ENCODE results near the gene CMTR2. TPM values are rescaled to one million over a fixed set of nuclear protein-coding genes. Genes with fewer than 3 reads are reported as not detected.

The CMTR2 gene
- total and polyA plus RNA-seq, 4 donors: 8.8 to 35.7 (median 14.0) TPM

GRCh38 chr16:71249399-71249798 lies 39.8 kb downstream of the CMTR2 start:
- no peak overlapping the region for H3K9ac ChIP-seq (ENCODE audit: insufficient read depth in 1 of 2, low read length in 2 of 2)
- 11 to 23% methylated on average over 1 of the region's 1 CpG for WGBS, 2 donors

DNA sequence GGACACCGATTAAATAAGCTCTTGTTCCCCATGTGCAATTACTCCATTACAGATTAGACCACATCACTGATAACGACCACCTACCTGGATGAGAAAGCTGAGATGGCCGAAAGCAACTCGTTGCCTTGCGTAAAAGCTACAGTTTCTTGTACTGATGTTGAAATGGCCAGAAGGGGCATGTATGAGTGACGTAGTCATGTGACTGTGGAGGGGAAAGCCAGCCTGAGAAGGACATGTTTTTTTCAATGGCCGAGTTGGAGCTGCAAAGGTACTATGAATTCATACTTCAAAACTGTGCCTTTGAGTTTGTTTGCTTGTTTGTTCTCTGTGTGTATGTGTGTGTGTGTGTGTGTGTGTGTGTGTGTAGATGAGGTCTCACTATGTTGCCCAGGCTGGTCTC lies 41.7 kb downstream of the CMTR2 start:
- 88 to 92% methylated on average over 7 of the region's 7 CpGs for WGBS, 2 donors

More at GRCh38 chr16:71249399-71249798, 39.8 kb downstream of the CMTR2 start:
- DNase-seq: no peak
- Histone ChIP-seq H3K27ac (ENCODE audit: low read depth in 1 of 2, low read length in 1 of 2) (no peak overlapping the region), H3K4me1 (ENCODE audit: control insufficient read depth in 5 of 5, insufficient read depth in 5 of 5, low read length in 5 of 5) (no peaks in the 10 kb centered on the region), H3K9me3 (ENCODE audit: control insufficient read depth in 4 of 4, insufficient read depth in 3 of 4, low read length in 3 of 4) (no peaks in the 10 kb centered on the region), H3K27me3 (ENCODE audit: control insufficient read depth in 3 of 3, insufficient read depth in 3 of 3, low read length in 2 of 3) (no peaks in the 10 kb centered on the region), H3K4me3 (no peak overlapping the region), H3K36me3 (ENCODE audit: control insufficient read depth in 4 of 4, insufficient read depth in 4 of 4, low read length in 4 of 4) (no peaks in the 10 kb centered on the region)
- TF ChIP-seq, protein P1, sequence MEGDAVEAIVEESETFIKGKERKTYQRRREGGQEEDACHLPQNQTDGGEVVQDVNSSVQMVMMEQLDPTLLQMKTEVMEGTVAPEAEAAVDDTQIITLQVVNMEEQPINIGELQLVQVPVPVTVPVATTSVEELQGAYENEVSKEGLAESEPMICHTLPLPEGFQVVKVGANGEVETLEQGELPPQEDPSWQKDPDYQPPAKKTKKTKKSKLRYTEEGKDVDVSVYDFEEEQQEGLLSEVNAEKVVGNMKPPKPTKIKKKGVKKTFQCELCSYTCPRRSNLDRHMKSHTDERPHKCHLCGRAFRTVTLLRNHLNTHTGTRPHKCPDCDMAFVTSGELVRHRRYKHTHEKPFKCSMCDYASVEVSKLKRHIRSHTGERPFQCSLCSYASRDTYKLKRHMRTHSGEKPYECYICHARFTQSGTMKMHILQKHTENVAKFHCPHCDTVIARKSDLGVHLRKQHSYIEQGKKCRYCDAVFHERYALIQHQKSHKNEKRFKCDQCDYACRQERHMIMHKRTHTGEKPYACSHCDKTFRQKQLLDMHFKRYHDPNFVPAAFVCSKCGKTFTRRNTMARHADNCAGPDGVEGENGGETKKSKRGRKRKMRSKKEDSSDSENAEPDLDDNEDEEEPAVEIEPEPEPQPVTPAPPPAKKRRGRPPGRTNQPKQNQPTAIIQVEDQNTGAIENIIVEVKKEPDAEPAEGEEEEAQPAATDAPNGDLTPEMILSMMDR (IDR thresholded peaks at IDR 0.05; ENCODE audit: control extremely low read depth, extremely low read depth): no peak
- no peak for ATAC-seq (ENCODE audit: insufficient read depth, low FRiP score)

GRCh38 chr16:71246309-71246708 lies 42.9 kb downstream of the CMTR2 start:
- Histone ChIP-seq H3K27me3 (ENCODE audit: control insufficient read depth in 3 of 3, insufficient read depth in 3 of 3, low read length in 2 of 3) (no peaks in the 10 kb centered on the region), H3K36me3 (ENCODE audit: control insufficient read depth in 4 of 4, insufficient read depth in 4 of 4, low read length in 4 of 4) (no peaks in the 10 kb centered on the region), H3K9me3 (ENCODE audit: control insufficient read depth in 4 of 4, insufficient read depth in 3 of 4, low read length in 3 of 4) (no peaks in the 10 kb centered on the region), H3K27ac (ENCODE audit: low read depth in 1 of 2, low read length in 1 of 2) (no peak overlapping the region), H3K9ac (ENCODE audit: insufficient read depth in 1 of 2, low read length in 2 of 2) (no peak overlapping the region), H3K4me1 (ENCODE audit: control insufficient read depth in 5 of 5, insufficient read depth in 5 of 5, low read length in 5 of 5) (no peaks in the 10 kb centered on the region), H3K4me3 (no peak overlapping the region)
- ATAC-seq (ENCODE audit: insufficient read depth, low FRiP score) (no peak), DNase-seq (no peak)
- TF ChIP-seq, protein P1 (IDR thresholded peaks at IDR 0.05; ENCODE audit: control extremely low read depth, extremely low read depth): no peak

More for the DNA sequence above, 41.7 kb downstream of the CMTR2 start:
- no peaks in the 10 kb centered on the region for H3K36me3 ChIP-seq (ENCODE audit: control insufficient read depth in 4 of 4, insufficient read depth in 4 of 4, low read length in 4 of 4)
- no peak overlapping the region for H3K4me3 ChIP-seq
- ATAC-seq (ENCODE audit: insufficient read depth, low FRiP score): no peak
- TF ChIP-seq, protein P1 (IDR thresholded peaks at IDR 0.05; ENCODE audit: control extremely low read depth, extremely low read depth): no peak
- no peaks in the 10 kb centered on the region for H3K4me1 ChIP-seq (ENCODE audit: control insufficient read depth in 5 of 5, insufficient read depth in 5 of 5, low read length in 5 of 5)
- DNase-seq: no peak
- H3K9me3 ChIP-seq (ENCODE audit: control insufficient read depth in 4 of 4, insufficient read depth in 3 of 4, low read length in 3 of 4): no peaks in the 10 kb centered on the region
- no peaks in the 10 kb centered on the region for H3K27me3 ChIP-seq (ENCODE audit: control insufficient read depth in 3 of 3, insufficient read depth in 3 of 3, low read length in 2 of 3)
- no peak overlapping the region for H3K27ac ChIP-seq (ENCODE audit: low read depth in 1 of 2, low read length in 1 of 2)
- no peak overlapping the region for H3K9ac ChIP-seq (ENCODE audit: insufficient read depth in 1 of 2, low read length in 2 of 2)

DNA sequence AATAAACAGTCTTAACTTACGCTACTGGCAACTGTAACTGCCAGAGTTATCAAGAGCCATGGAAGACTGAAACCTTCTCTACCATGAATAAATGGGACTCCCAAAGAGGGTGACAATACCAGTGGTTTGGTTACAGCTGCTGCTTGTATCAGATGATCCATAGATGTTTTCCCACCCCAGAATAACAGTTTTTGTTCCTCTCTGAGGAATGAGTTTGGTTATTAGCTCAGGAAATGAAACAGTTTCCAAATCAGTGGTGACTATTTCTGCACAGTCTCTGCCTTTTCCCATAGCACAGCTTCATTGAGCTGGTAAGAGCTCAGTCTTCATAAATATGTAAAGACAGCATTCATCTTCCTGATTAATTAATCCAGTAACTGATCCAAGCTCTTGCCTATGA lies 44.7 kb downstream of the CMTR2 start:
- Histone ChIP-seq H3K36me3 (ENCODE audit: control insufficient read depth in 4 of 4, insufficient read depth in 4 of 4, low read length in 4 of 4) (no peaks in the 10 kb centered on the region), H3K9ac (ENCODE audit: insufficient read depth in 1 of 2, low read length in 2 of 2) (no peak overlapping the region), H3K27ac (ENCODE audit: low read depth in 1 of 2, low read length in 1 of 2) (no peak overlapping the region), H3K4me1 (ENCODE audit: control insufficient read depth in 5 of 5, insufficient read depth in 5 of 5, low read length in 5 of 5) (no peaks in the 10 kb centered on the region), H3K27me3 (ENCODE audit: control insufficient read depth in 3 of 3, insufficient read depth in 3 of 3, low read length in 2 of 3) (no peaks in the 10 kb centered on the region), H3K9me3 (ENCODE audit: control insufficient read depth in 4 of 4, insufficient read depth in 3 of 4, low read length in 3 of 4) (no peaks in the 10 kb centered on the region), H3K4me3 (no peak overlapping the region)
- DNase-seq: no peak
- no peak for ATAC-seq (ENCODE audit: insufficient read depth, low FRiP score)
- WGBS, 2 donors: 94 to 97% methylated on average over 1 of the region's 1 CpG
- TF ChIP-seq, protein P1 (IDR thresholded peaks at IDR 0.05; ENCODE audit: control extremely low read depth, extremely low read depth): no peak
